ENCODE measurements around the gene TMEM269. TPM values are rescaled to one million over a fixed set of nuclear protein-coding genes. Genes with fewer than 3 reads are reported as not detected.

TMEM269 gene
- total RNA-seq, 1 experiment from 2014 or later: 0.68 TPM

DNA sequence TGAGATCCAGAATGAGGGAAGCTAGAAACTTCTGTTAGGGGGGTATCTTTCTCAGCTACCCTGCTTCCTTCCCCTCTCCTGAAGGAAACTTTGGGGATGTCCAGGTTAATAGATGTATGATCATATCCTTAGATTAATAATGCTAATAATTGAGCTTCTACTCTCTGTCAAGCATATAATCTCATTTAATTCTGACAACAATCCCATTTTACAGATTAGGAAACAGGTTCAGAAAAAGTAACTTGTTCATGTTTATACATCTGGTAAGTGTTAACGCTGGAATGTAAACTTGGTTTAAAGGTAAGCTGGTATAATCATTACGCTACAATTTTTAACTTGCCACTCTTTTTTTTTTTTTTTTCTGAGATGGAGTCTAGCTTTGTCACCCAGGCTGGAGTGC, 1.7 kb upstream of the TMEM269 start:
- Mint-ChIP-seq H3K9me3 (ENCODE audit: unreplicated experiment) (no peaks in the 10 kb centered on the region), H3K4me3 (ENCODE audit: unreplicated experiment) (no peak overlapping the region), H3K36me3 (ENCODE audit: insufficient read depth, unreplicated experiment) (peaks cover 33% of the 10 kb centered on the region), H3K27ac (ENCODE audit: unreplicated experiment) (no peak overlapping the region), H3K4me1 (ENCODE audit: low read depth, unreplicated experiment) (no peaks in the 10 kb centered on the region), H3K27me3 (ENCODE audit: insufficient read depth, unreplicated experiment) (no peaks in the 10 kb centered on the region)
- H3K9me3 ChIP-seq: no peaks in the 10 kb centered on the region
- no peaks in the 10 kb centered on the region for H3K36me3 ChIP-seq (ENCODE audit: control insufficient read depth, insufficient read depth, low read length)
- no TSS peak for BruUV-seq (replicated peaks)
- no peak for DNase-seq
- no peak overlapping the region for H3K4me3 ChIP-seq (ENCODE audit: low read depth, low read length)
- no peaks in the 10 kb centered on the region for H3K4me1 ChIP-seq
- ChIA-PET POLR2A (no interaction called here), CTCF (interaction anchor here (1.0 kb wide), 1 partner anchor 24 kb away, joined by 3 read pairs; no protein-coding TSS in a partner anchor)
- H3K27me3 ChIP-seq (replicated peaks; ENCODE audit: control insufficient read depth, insufficient read depth, low read length): no peaks in the 10 kb centered on the region
- intact Hi-C loops (cut with micrococcal nuclease; ENCODE audit: unreplicated experiment): no loop called here
- TF ChIP-seq, protein P1, sequence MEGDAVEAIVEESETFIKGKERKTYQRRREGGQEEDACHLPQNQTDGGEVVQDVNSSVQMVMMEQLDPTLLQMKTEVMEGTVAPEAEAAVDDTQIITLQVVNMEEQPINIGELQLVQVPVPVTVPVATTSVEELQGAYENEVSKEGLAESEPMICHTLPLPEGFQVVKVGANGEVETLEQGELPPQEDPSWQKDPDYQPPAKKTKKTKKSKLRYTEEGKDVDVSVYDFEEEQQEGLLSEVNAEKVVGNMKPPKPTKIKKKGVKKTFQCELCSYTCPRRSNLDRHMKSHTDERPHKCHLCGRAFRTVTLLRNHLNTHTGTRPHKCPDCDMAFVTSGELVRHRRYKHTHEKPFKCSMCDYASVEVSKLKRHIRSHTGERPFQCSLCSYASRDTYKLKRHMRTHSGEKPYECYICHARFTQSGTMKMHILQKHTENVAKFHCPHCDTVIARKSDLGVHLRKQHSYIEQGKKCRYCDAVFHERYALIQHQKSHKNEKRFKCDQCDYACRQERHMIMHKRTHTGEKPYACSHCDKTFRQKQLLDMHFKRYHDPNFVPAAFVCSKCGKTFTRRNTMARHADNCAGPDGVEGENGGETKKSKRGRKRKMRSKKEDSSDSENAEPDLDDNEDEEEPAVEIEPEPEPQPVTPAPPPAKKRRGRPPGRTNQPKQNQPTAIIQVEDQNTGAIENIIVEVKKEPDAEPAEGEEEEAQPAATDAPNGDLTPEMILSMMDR (IDR thresholded peaks at IDR 0.05; ENCODE audit: insufficient read depth in 1 of 2, low read depth in 1 of 2, low read length in 1 of 2, severe bottlenecking in 1 of 2, unreplicated experiment in 1 of 2): no peak

DNA sequence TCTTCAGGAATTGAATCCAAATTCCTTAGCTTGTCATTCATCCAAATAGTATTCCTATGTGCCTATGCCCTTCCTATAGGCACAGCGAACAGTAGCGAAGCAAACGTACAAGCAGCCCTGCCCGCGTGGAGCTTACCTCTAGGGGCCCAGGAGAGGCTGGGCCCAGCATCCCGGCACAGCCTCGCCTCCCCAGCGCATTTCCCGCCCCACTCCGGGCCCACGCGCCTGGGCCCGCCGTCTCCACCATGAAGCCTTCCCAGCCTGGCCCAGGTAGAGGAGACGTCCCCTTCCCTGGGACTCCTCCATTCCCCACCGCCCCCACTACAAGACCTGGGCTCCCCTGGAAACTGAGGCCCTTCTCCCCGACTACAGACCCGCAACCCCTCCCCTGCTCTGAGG, 245 bp upstream of the TMEM269 start:
- intact Hi-C loops (cut with micrococcal nuclease; ENCODE audit: unreplicated experiment): no loop called here
- Histone ChIP-seq H3K36me3 (ENCODE audit: control insufficient read depth, insufficient read depth, low read length) (no peaks in the 10 kb centered on the region), H3K4me1 (no peaks in the 10 kb centered on the region), H3K27me3 (replicated peaks; ENCODE audit: control insufficient read depth, insufficient read depth, low read length) (no peaks in the 10 kb centered on the region), H3K4me3 (ENCODE audit: low read depth, low read length) (no peak overlapping the region), H3K9me3 (no peaks in the 10 kb centered on the region)
- Mint-ChIP-seq H3K27ac (ENCODE audit: unreplicated experiment) (no peak overlapping the region), H3K36me3 (ENCODE audit: insufficient read depth, unreplicated experiment) (peaks cover 24% of the 10 kb centered on the region), H3K27me3 (ENCODE audit: insufficient read depth, unreplicated experiment) (no peaks in the 10 kb centered on the region), H3K4me3 (ENCODE audit: unreplicated experiment) (no peak overlapping the region), H3K4me1 (ENCODE audit: low read depth, unreplicated experiment) (no peaks in the 10 kb centered on the region), H3K9me3 (ENCODE audit: unreplicated experiment) (no peaks in the 10 kb centered on the region)
- BruUV-seq (replicated peaks): no TSS peak
- CTCF ChIA-PET: no interaction called here
- DNase-seq: no peak
- POLR2A ChIA-PET: no interaction called here
- TF ChIP-seq, protein P1 (IDR thresholded peaks at IDR 0.05; ENCODE audit: insufficient read depth in 1 of 2, low read depth in 1 of 2, low read length in 1 of 2, severe bottlenecking in 1 of 2, unreplicated experiment in 1 of 2): no peak

DNA sequence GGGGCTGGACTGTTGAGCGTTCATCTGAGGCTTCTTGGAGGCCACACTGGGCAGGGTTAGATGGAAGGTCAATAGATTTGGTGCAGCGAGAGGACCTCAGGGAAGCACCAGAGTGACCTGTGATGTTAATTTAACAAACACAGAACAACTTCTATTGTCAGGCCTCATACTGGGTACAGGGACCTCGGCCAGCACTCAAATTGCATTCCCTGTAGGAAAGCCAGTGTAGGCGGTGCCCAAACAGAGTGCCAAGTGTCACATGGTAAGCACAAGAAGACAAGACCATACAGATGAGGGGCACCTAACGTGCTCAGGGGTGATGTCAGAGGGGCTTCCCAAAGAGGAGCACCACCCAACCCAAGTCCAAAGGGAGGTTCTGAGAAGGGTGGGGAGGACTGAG, 1.3 kb downstream of the TMEM269 start:
- Histone ChIP-seq H3K4me1 (no peaks in the 10 kb centered on the region), H3K36me3 (ENCODE audit: control insufficient read depth, insufficient read depth, low read length) (no peaks in the 10 kb centered on the region), H3K27me3 (replicated peaks; ENCODE audit: control insufficient read depth, insufficient read depth, low read length) (no peaks in the 10 kb centered on the region), H3K4me3 (ENCODE audit: low read depth, low read length) (no peak overlapping the region), H3K9me3 (no peaks in the 10 kb centered on the region)
- Mint-ChIP-seq H3K4me3 (ENCODE audit: unreplicated experiment) (no peak overlapping the region), H3K27me3 (ENCODE audit: insufficient read depth, unreplicated experiment) (no peaks in the 10 kb centered on the region), H3K27ac (ENCODE audit: unreplicated experiment) (no peak overlapping the region), H3K9me3 (ENCODE audit: unreplicated experiment) (no peaks in the 10 kb centered on the region), H3K36me3 (ENCODE audit: insufficient read depth, unreplicated experiment) (peaks cover 20% of the 10 kb centered on the region), H3K4me1 (ENCODE audit: low read depth, unreplicated experiment) (no peaks in the 10 kb centered on the region)
- intact Hi-C loops (cut with micrococcal nuclease; ENCODE audit: unreplicated experiment): no loop called here
- DNase-seq: no peak
- TF ChIP-seq, protein P1 (IDR thresholded peaks at IDR 0.05; ENCODE audit: insufficient read depth in 1 of 2, low read depth in 1 of 2, low read length in 1 of 2, severe bottlenecking in 1 of 2, unreplicated experiment in 1 of 2): no peak
- BruUV-seq (replicated peaks): no TSS peak
- ChIA-PET CTCF (no interaction called here), POLR2A (no interaction called here)

All from Caco-2 (cell line).